ENCODE measurements around the gene SPRY4. TPM values are rescaled to one million over a fixed set of nuclear protein-coding genes. Genes with fewer than 3 reads are reported as not detected.

Gene SPRY4
- total RNA-seq, 1 experiment from 2014 or later = 140 TPM

- Mint-ChIP-seq H3K4me3 (no peak overlapping the region), H3K9me3 (no peaks in the 10 kb centered on the region), H3K27me3 (ENCODE audit: low read depth) (no peaks in the 10 kb centered on the region; the same call in 1 of the 2 replicates), H3K27ac (peak overlapping the region; percentile 79), H3K36me3 (no peaks in the 10 kb centered on the region), H3K4me1 (peaks cover 60% of the 10 kb centered on the region)
- ATAC-seq (no peak), DNase-seq (ENCODE audit: low spot score) (no peak)
- ChIA-PET CTCF (interaction anchor here (1.3 to 2.1 kb wide), 3 partner anchors 12 to 110 kb away, joined by 4 to 6 read pairs (median 4); no protein-coding TSS in a partner anchor), POLR2A (interaction anchor here (0.8 kb wide), 1 partner anchor 11 kb away, joined by 6 read pairs; no protein-coding TSS in a partner anchor)
- no peak for TF ChIP-seq ERG (CRISPR knock-in tag; IDR thresholded peaks at IDR 0.05)
- TF ChIP-seq ZNF416 (CRISPR knock-in tag; IDR thresholded peaks at IDR 0.05) = no peak
- no peak for TF ChIP-seq E2F5 (CRISPR knock-in tag; IDR thresholded peaks at IDR 0.05)
These were observed 43.8 kb downstream of the SPRY4 start for GRCh38 chr5:142281008-142281367.

- no peaks in the 10 kb centered on the region; the same call in 1 of the 2 replicates for H3K27me3 Mint-ChIP-seq (ENCODE audit: low read depth)
- no peaks in the 10 kb centered on the region for H3K9me3 Mint-ChIP-seq
- DNase-seq (ENCODE audit: low spot score) (peak; percentile 69), ATAC-seq (peak; percentile 86)
- H3K4me1 Mint-ChIP-seq = peaks cover 58% of the 10 kb centered on the region
- no peak for TF ChIP-seq PREB (CRISPR knock-in tag; IDR thresholded peaks at IDR 0.05; ENCODE audit: borderline replicate concordance)
- peak; percentile 78 for TF ChIP-seq NFYB (CRISPR knock-in tag; conservative IDR thresholded peaks at IDR 0.05; ENCODE audit: low read depth)
- no peak for TF ChIP-seq ATF6 (CRISPR knock-in tag; IDR thresholded peaks at IDR 0.05)
- TF ChIP-seq ZNF121 (CRISPR knock-in tag; IDR thresholded peaks at IDR 0.05) = peak; percentile 67; the same call in 1 of the 2 replicates
- H3K4me3 Mint-ChIP-seq = no peak overlapping the region
- peak overlapping the region; percentile 43 for H3K27ac Mint-ChIP-seq
- POLR2A ChIA-PET = interaction anchor here (0.5 to 1.7 kb wide), 3 partner anchors 11 to 442 kb away, joined by 3 to 6 read pairs (median 5); no protein-coding TSS in a partner anchor
- CTCF ChIA-PET = interaction anchor here (0.6 to 2.1 kb wide), 7 partner anchors 10 to 128 kb away, joined by 3 to 7 read pairs (median 4); no protein-coding TSS in a partner anchor
- H3K36me3 Mint-ChIP-seq = no peaks in the 10 kb centered on the region
These were observed 44.5 kb downstream of the SPRY4 start for GRCh38 chr5:142280066-142281007.

- ChIA-PET POLR2A (interaction anchor here (0.6 to 1.7 kb wide), 2 partner anchors 48 to 80 kb away, joined by 3 to 5 read pairs; no protein-coding TSS in a partner anchor), CTCF (no interaction called here)
- ATAC-seq (no peak), DNase-seq (ENCODE audit: low spot score) (no peak)
- peaks cover 49% of the 10 kb centered on the region for H3K4me1 Mint-ChIP-seq
- no peaks in the 10 kb centered on the region for H3K36me3 Mint-ChIP-seq
- no peak overlapping the region for H3K27ac Mint-ChIP-seq
- TF ChIP-seq NR3C1 (CRISPR knock-in tag; conservative IDR thresholded peaks at IDR 0.05; ENCODE audit: low read depth) = no peak
- no peak for TF ChIP-seq ZNF263 (CRISPR knock-in tag; IDR thresholded peaks at IDR 0.05; ENCODE audit: low read depth)
- TF ChIP-seq MXD4 (CRISPR knock-in tag; IDR thresholded peaks at IDR 0.05; ENCODE audit: borderline replicate concordance) = no peak
- TF ChIP-seq PRRX2 (CRISPR knock-in tag; IDR thresholded peaks at IDR 0.05) = 0 out of 2 replicates have a peak, but pooled peaks have one; percentile 26
- no peak for TF ChIP-seq SOX15 (CRISPR knock-in tag; IDR thresholded peaks at IDR 0.05)
- no peak for TF ChIP-seq ZSCAN18 (CRISPR knock-in tag; IDR thresholded peaks at IDR 0.05)
- peak; percentile 68 for TF ChIP-seq GABPB1 (CRISPR knock-in tag; IDR thresholded peaks at IDR 0.05)
- no peak for TF ChIP-seq HMGXB4 (CRISPR knock-in tag; IDR thresholded peaks at IDR 0.05)
- TF ChIP-seq ZNF138 (CRISPR knock-in tag; conservative IDR thresholded peaks at IDR 0.05) = no peak
- TF ChIP-seq NFYB (CRISPR knock-in tag; conservative IDR thresholded peaks at IDR 0.05; ENCODE audit: low read depth) = no peak
- no peak for TF ChIP-seq GTF2I (CRISPR knock-in tag; conservative IDR thresholded peaks at IDR 0.05)
- no peak for TF ChIP-seq E2F5 (CRISPR knock-in tag; IDR thresholded peaks at IDR 0.05)
- TF ChIP-seq MYBL2 (CRISPR knock-in tag; IDR thresholded peaks at IDR 0.05) = no peak
- no peak for TF ChIP-seq IRF1 (CRISPR knock-in tag; IDR thresholded peaks at IDR 0.05)
- H3K9me3 Mint-ChIP-seq = no peaks in the 10 kb centered on the region
- H3K4me3 Mint-ChIP-seq = no peak overlapping the region
- no peaks in the 10 kb centered on the region for H3K27me3 Mint-ChIP-seq (ENCODE audit: low read depth)
These were observed 46.2 kb downstream of the SPRY4 start for GRCh38 chr5:142278627-142279026.

Data from WTC11 (cell line).